PC-9 (cell line): Measurements from ENCODE around the gene TBC1D16.

ENCODE experiments used
- CTCF ChIP-seq: fragments of 200-600 bp; sonication (generic); conservative IDR thresholded peaks from 2 replicates; pipeline ENCODE4 v1.6.1; 2017; ENCODE audit warnings: mixed run types, antibody characterized with exemption, mild to moderate bottlenecking, moderate library complexity
- EZH2 ChIP-seq: fragments of 200-600 bp; sonication (generic); IDR thresholded peaks from 2 replicates; pipeline ENCODE4 v1.8.0; 2017; ENCODE audit warnings: antibody characterized with exemption, low read depth

DNA sequence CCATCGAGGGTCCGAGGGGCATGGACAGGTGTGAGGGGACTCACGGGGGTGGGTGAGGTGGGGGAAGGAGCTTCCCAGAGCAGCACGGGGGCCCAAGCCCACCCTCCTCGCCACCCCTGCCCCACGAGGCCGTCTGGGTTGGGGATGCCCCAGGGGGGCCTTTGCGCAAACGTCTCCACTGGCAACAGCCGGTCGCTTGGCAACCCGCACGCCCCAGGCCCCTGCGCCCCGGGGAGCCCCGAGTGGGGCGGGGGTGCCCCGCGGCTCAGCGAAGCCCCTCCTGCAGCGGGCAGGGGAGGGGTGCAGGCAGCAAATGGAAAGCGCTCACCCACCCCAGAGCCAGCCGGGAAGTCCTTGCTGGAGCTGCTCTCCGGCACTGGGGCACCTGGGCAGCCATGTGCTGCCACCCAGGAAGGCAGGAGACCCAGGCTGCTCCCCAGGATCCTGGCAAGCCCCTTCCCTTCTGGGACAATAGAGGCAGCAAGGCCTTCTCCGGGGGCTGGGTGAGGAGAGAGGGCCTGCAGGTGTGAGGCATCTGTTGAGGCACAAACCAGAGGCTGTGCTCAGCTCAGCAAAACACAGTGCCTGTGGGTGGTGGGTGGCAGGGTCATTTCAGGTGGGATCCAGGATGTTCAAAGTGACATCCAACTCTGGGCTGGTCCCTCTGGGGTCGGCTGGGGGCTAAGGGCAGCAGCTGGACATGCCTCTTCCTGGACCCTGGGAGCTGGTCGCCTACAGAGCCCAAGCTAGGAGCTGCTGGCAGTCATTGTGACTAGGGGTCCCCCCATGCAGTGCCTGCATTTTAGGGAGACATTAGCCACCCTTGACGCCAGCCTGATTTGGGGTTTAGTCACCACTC, 115.6 kb downstream of the TBC1D16 start:
- TF ChIP-seq CTCF (no peak), EZH2 (no peak)
